Suprapubic skin (tissue), 3 donors: ENCODE measurements around the gene SPDYE2B.
"Not testable (repeated sequence)": the region's sequence is repeated elsewhere in the genome, so short reads cannot be mapped to it uniquely, and the experiment has no call there.

Source experiments
- EP300 ChIP-seq: sonication (generic); formaldehyde crosslinking; IDR thresholded peaks from one replicate; pipeline ENCODE4 v1.6.1; 2017; ENCODE audit warnings: antibody characterized with exemption
- POLR2A ChIP-seq, 2 donors: fragments of 450-650 bp; IDR thresholded peaks; one replicate each; pipeline ENCODE4 v1.6.1; 2017; ENCODE audit warnings: antibody characterized with exemption in 2 of 2, mild to moderate bottlenecking in 2 of 2, moderate library complexity in 2 of 2
- TF ChIP-seq, protein P1 (sequence below), 2 donors: fragments of 200-600 bp in 1 of 2; fragments of 450-650 bp in 1 of 2; sonication (generic) in 1 of 2; IDR thresholded peaks; one replicate each; pipeline ENCODE4 v1.5.1; 2016 to 2019; ENCODE audit warnings: antibody characterized with exemption in 2 of 2, mild to moderate bottlenecking in 1 of 2, moderate library complexity in 1 of 2

DNA sequence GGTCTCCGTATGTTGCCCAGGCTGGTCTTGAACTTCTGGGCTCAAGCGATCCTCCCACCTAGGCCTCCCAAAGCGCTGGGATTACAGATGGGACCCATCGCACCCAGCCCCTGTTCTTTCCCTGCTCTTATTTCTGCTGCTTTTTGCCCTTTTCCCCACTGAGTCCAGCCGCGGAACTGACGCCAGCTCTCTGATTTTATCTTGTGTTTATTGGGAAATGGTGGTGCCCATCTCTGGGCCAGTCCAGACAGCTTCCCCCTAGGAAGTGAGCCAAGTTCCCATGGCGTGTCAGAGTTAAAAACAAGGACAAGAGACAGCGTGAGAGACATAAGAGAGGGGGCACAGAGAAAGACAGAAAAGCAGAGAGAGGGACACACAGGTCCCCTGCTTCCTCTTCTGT, 19.5 kb upstream of the SPDYE2B start:
- TF ChIP-seq, protein P1, sequence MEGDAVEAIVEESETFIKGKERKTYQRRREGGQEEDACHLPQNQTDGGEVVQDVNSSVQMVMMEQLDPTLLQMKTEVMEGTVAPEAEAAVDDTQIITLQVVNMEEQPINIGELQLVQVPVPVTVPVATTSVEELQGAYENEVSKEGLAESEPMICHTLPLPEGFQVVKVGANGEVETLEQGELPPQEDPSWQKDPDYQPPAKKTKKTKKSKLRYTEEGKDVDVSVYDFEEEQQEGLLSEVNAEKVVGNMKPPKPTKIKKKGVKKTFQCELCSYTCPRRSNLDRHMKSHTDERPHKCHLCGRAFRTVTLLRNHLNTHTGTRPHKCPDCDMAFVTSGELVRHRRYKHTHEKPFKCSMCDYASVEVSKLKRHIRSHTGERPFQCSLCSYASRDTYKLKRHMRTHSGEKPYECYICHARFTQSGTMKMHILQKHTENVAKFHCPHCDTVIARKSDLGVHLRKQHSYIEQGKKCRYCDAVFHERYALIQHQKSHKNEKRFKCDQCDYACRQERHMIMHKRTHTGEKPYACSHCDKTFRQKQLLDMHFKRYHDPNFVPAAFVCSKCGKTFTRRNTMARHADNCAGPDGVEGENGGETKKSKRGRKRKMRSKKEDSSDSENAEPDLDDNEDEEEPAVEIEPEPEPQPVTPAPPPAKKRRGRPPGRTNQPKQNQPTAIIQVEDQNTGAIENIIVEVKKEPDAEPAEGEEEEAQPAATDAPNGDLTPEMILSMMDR (IDR thresholded peaks at IDR 0.05) = not testable (repeated sequence)
- not testable (repeated sequence) for TF ChIP-seq POLR2A (IDR thresholded peaks at IDR 0.05); EP300
